ENCODE data around the gene AURKAIP1.

AURKAIP1 gene

DNA sequence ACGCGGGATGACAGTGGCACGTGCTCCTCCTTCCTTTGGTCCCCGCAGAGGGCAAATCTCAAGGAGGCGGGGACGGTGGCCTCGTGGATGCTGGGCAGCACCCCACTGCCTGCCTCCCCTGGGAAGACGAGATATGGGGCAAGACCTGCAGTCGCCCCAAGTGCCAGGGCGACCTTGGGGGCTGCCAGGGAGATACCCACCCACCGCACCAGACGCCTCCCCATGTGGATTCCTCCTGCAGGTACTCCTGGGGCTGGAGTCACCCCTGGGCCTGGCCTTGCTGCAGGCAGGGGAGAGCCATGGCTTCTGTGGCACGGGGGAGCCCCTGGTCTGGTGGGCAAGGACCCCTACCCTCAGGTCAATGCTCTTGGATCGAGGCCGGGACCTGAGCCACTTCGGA, 5.9 kb upstream of the AURKAIP1 start:
- no peak for DNase-seq (ENCODE audit: low spot score)
- in situ Hi-C loops (cut with MboI; ENCODE audit: low sequenced_read_pairs, unreplicated experiment) = no loop called here
- no peak for TF ChIP-seq CTCF (IDR thresholded peaks at IDR 0.05; ENCODE audit: borderline replicate concordance, control extremely low read depth, extremely low read depth, insufficient read depth, missing control alignments)

GRCh38 chr1:1377540-1378205, 2.7 kb upstream of the AURKAIP1 start:
- in situ Hi-C loops (cut with MboI; ENCODE audit: low sequenced_read_pairs, unreplicated experiment) = no loop called here
- no peak for TF ChIP-seq CTCF (IDR thresholded peaks at IDR 0.05; ENCODE audit: borderline replicate concordance, control extremely low read depth, extremely low read depth, insufficient read depth, missing control alignments)
- no peak for DNase-seq (ENCODE audit: low spot score)

DNA sequence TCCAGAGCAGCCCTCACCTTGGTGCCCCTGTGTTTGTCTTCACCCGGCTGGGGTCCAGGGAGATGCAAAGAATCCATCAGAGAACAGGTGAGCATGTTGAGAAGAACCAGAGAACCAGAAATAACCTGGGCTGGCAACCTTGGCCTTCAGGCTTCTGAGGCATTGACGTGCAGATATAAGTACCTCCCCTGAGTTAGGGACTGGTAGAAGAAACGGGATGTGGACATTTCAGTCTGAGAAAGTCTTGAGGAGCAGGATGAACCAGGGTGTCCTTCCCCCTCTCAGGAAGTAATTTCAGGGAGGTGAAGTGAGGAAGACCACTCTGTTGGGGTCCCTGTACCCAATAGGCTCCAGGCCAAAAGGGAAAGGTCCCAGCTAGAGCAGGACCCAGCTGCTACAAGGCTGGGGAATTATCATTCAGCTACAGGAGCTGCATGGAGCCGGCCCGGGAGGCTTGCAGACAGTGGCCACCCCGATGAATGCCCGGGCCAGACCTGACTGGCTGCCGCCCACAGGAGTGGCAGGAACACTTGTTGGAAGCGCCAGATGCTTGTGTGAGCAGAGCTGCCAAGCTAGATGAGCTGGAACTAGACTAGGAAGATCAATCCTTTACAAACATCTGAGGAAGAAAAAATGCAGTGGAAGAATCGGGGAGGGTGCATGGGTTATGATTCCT, 1.7 kb upstream of the AURKAIP1 start:
- TF ChIP-seq CTCF (IDR thresholded peaks at IDR 0.05; ENCODE audit: borderline replicate concordance, control extremely low read depth, extremely low read depth, insufficient read depth, missing control alignments) = no peak
- DNase-seq (ENCODE audit: low spot score) = no peak
- in situ Hi-C loops (cut with MboI; ENCODE audit: low sequenced_read_pairs, unreplicated experiment) = no loop called here

DNA sequence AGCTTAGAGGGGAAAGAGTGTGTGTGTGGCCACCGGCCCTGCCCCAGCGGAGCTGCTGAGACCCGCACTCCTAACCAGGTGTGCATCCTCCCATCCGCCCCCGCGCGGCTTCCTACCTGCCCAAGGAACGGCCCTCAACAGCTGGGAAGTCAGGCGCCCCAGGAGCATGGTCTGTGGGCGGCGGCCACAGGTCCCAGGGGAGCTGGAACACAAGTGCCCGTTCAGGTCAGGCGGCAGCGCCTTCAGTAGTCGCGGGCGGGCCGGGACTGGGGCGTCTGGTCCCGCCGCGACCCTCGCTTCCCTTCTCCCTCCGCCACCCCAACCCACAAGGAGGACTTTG, 448 bp downstream of the AURKAIP1 start:
- no peak for TF ChIP-seq CTCF (IDR thresholded peaks at IDR 0.05; ENCODE audit: borderline replicate concordance, control extremely low read depth, extremely low read depth, insufficient read depth, missing control alignments)
- DNase-seq (ENCODE audit: low spot score) = no peak
- in situ Hi-C loops (cut with MboI; ENCODE audit: low sequenced_read_pairs, unreplicated experiment) = no loop called here

- TF ChIP-seq CTCF (IDR thresholded peaks at IDR 0.05; ENCODE audit: borderline replicate concordance, control extremely low read depth, extremely low read depth, insufficient read depth, missing control alignments) = no peak
- DNase-seq (ENCODE audit: low spot score) = no peak
- in situ Hi-C loops (cut with MboI; ENCODE audit: low sequenced_read_pairs, unreplicated experiment) = no loop called here
These were observed 1.0 kb downstream of the AURKAIP1 start for GRCh38 chr1:1373815-1374588.

DNA sequence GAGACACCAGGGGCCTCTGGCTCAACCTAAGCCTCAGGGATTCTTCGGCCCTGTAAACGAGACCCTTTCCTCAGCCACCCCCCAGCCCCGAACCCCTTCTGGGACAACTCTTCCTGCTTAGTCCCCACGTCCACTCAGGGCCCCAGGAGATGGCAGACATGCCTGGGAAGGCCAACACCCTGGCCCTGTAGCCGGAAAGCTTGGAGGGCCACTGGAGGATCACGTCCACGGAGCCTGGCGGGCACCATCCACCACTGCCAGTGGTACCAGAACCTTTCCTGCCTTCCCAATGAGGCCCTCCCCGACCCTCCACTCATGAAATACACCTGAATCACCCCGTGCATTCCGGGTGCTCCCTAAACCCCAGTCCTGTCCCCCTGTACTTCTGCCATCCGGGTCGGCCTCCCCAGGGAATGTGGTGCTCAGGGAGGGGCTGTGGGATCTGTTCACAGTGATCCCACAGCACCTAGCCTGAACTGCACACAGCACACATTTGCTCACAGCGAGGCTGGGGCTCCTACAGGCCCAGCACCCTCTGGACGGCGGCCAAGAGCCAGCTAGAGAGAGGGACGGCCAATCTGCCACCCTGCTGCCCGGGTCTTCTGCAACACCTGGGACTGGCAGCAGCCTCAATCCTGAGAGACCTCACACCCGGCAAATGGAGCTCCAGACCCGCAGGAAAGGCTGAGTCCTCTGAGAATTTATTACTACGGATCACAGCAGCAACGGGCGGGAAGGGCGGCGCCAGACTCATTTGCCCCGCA, 1.8 kb downstream of the AURKAIP1 start:
- in situ Hi-C loops (cut with MboI; ENCODE audit: low sequenced_read_pairs, unreplicated experiment) = no loop called here
- DNase-seq (ENCODE audit: low spot score) = no peak
- no peak for TF ChIP-seq CTCF (IDR thresholded peaks at IDR 0.05; ENCODE audit: borderline replicate concordance, control extremely low read depth, extremely low read depth, insufficient read depth, missing control alignments)
